H1 (cell line): ENCODE measurements around the gene CLMP. TPM values are rescaled to one million over a fixed set of nuclear protein-coding genes. Genes with fewer than 3 reads are reported as not detected.
"Not testable (repeated sequence)": the region's sequence is repeated elsewhere in the genome, so short reads cannot be mapped to it uniquely, and the experiment has no call there.

Experiments used
- CTCF ChIA-PET: fragments of 300-600 bp; sonication (Branson Sonifier 250); formaldehyde crosslinking; loops from one replicate; lab custom pipeline; 2021; ENCODE audit not compliant: partially characterized antibody; lab: Charles Lee
- POLR2A ChIA-PET: fragments of 300-600 bp; sonication (Branson Sonifier 250); formaldehyde crosslinking; loops from one replicate; lab custom pipeline; 2021; ENCODE audit warnings: inconsistent platforms; ENCODE audit not compliant: partially characterized antibody; lab: Charles Lee
- DNase-seq, 2 experiments: peaks; one replicate each; pipeline versions ENCODE4 v3.0.0 to v3.0.0-alpha.2; 2010 to 2022; ENCODE audit warnings: low spot score in 2 of 2, low read depth in 1 of 2, mixed read lengths in 1 of 2
- FAIRE-seq: peaks from 2 replicates; lab custom pipeline; 2011; peaks lifted over from hg19 to GRCh38; lab: Jason Lieb, UNC
- H2AFZ ChIP-seq: 2 replicates; pipeline ENCODE4 v1.8.1; 2012; ENCODE audit warnings: low read length, inconsistent platforms
- H2AK5ac ChIP-seq: 2 replicates; pipeline ENCODE4 v1.6.1; 2013; ENCODE audit warnings: low read depth, low read length
- H2BK120ac ChIP-seq: replicated peaks from 2 replicates; pipeline ENCODE3; 2013; ENCODE audit warnings: low read depth, low read length, inconsistent platforms
- H2BK12ac ChIP-seq: 2 replicates; pipeline ENCODE4 v1.6.1; 2013; ENCODE audit warnings: low read depth, low read length
- H2BK15ac ChIP-seq: 2 replicates; pipeline ENCODE4 v1.6.1; 2013; ENCODE audit warnings: low read length
- H2BK20ac ChIP-seq: 2 replicates; pipeline ENCODE4 v1.6.1; 2013; ENCODE audit warnings: low read length
- H2BK5ac ChIP-seq: 2 replicates; pipeline ENCODE4 v1.6.1; 2013; ENCODE audit warnings: low read depth, low read length
- H3K14ac ChIP-seq: 2 replicates; pipeline ENCODE4 v1.6.1; 2013; ENCODE audit warnings: inconsistent platforms; ENCODE audit not compliant: insufficient read length
- H3K18ac ChIP-seq: 2 replicates; pipeline ENCODE4 v1.6.1; 2013; ENCODE audit warnings: low read length; ENCODE audit errors: extremely low read depth
- H3K23ac ChIP-seq: 2 replicates; pipeline ENCODE4 v1.6.1; 2013; ENCODE audit warnings: inconsistent platforms; ENCODE audit not compliant: insufficient read length
- H3K23me2 ChIP-seq: 2 replicates; pipeline ENCODE4 v1.6.1; 2013; ENCODE audit warnings: low read depth, low read length
- H3K27ac ChIP-seq: 2 replicates; pipeline ENCODE4 v1.6.1; 2011; ENCODE audit warnings: low read depth, low read length, inconsistent platforms
- H3K27me3 ChIP-seq, 4 experiments: replicated peaks in 1 of 4; 1 replicate in 1 of 4; 2 replicates in 3 of 4; pipeline versions ENCODE4 v1.6.1 to v1.8.1; 2011 to 2013; ENCODE audit warnings: low read length in 3 of 4, mild to moderate bottlenecking in 3 of 4, inconsistent platforms in 2 of 4, mixed read lengths in 2 of 4, moderate library complexity in 1 of 4; ENCODE audit not compliant: control insufficient read depth in 3 of 4, insufficient read depth in 3 of 4; ENCODE audit errors: extremely low read depth in 1 of 4
- H3K36me3 ChIP-seq, 4 experiments: 2 replicates each; pipeline versions ENCODE4 v1.6.1 to v1.8.1; 2011 to 2013; ENCODE audit warnings: mild to moderate bottlenecking in 4 of 4, low read length in 3 of 4, moderate library complexity in 2 of 4, control low read depth in 1 of 4, inconsistent platforms in 1 of 4; ENCODE audit not compliant: insufficient read depth in 4 of 4, control insufficient read depth in 2 of 4
- H3K4ac ChIP-seq: replicated peaks from 2 replicates; pipeline ENCODE3; 2013; ENCODE audit warnings: low read length, low read depth, mixed read lengths, inconsistent platforms; ENCODE audit not compliant: insufficient read length
- H3K4me1 ChIP-seq, 4 experiments: replicated peaks in 1 of 4; 1 replicate in 1 of 4; 2 replicates in 3 of 4; pipeline versions ENCODE4 v1.6.1 to v1.8.1; 2011 to 2013; ENCODE audit warnings: low read length in 3 of 4, inconsistent platforms in 2 of 4, mixed read lengths in 1 of 4; ENCODE audit not compliant: insufficient read depth in 4 of 4, control insufficient read depth in 3 of 4
- H3K4me2 ChIP-seq, 2 experiments: 2 replicates each; pipeline versions ENCODE4 v1.6.1 to v1.8.1; 2011 to 2013; ENCODE audit warnings: low read depth in 2 of 2, low read length in 2 of 2, control low read depth in 1 of 2, inconsistent platforms in 1 of 2, mild to moderate bottlenecking in 1 of 2; ENCODE audit not compliant: insufficient read depth in 1 of 2
- H3K4me3 ChIP-seq, 4 experiments: fragments of 200-600, 300-600 bp in 1 of 4; sonication (generic), shearing (Covaris generic), sonication (Bioruptor Twin) in 1 of 4; 2 replicates each; pipeline versions ENCODE4 v1.5.1 to v1.8.1; 2011 to 2016; ENCODE audit warnings: low read length in 4 of 4, low read depth in 3 of 4, control low read depth in 2 of 4, inconsistent platforms in 2 of 4, mild to moderate bottlenecking in 2 of 4, mixed read lengths in 1 of 4, moderate library complexity in 1 of 4; ENCODE audit not compliant: insufficient read depth in 2 of 4; ENCODE audit errors: extremely low read depth in 1 of 4
- H3K56ac ChIP-seq: replicated peaks from 2 replicates; pipeline ENCODE3; 2013; ENCODE audit warnings: low read depth, mild to moderate bottlenecking, mixed read lengths, low read length, inconsistent platforms; ENCODE audit not compliant: insufficient read length
- H3K79me1 ChIP-seq: 2 replicates; pipeline ENCODE4 v1.6.1; 2013; ENCODE audit warnings: low read depth, low read length, control low read depth
- H3K79me2 ChIP-seq, 2 experiments: 2 replicates each; pipeline versions ENCODE4 v1.6.1 to v1.8.1; 2012 to 2013; ENCODE audit warnings: low read length in 2 of 2, mild to moderate bottlenecking in 2 of 2, inconsistent platforms in 1 of 2; ENCODE audit not compliant: insufficient read depth in 2 of 2, control insufficient read depth in 1 of 2
- H3K9ac ChIP-seq, 4 experiments: replicated peaks in 1 of 4; 1 replicate in 1 of 4; 2 replicates in 3 of 4; pipeline versions ENCODE4 v1.6.1 to v1.8.1; 2011 to 2013; ENCODE audit warnings: low read depth in 3 of 4, low read length in 3 of 4, control low read depth in 2 of 4, mild to moderate bottlenecking in 2 of 4, moderate library complexity in 2 of 4, inconsistent platforms in 1 of 4; ENCODE audit errors: extremely low read depth in 1 of 4
- H3K9me3 ChIP-seq, 2 experiments: 2 replicates each; pipeline versions ENCODE4 v1.6.1 to v1.8.1; 2012 to 2013; ENCODE audit warnings: mild to moderate bottlenecking in 2 of 2, moderate library complexity in 2 of 2, control low read depth in 1 of 2, inconsistent platforms in 1 of 2, low read depth in 1 of 2, low read length in 1 of 2, mixed read lengths in 1 of 2; ENCODE audit not compliant: insufficient read depth in 2 of 2
- H4K20me1 ChIP-seq, 2 experiments: replicated peaks in 1 of 2; 2 replicates each; pipeline versions ENCODE3 to v1.8.1; 2011 to 2013; ENCODE audit warnings: inconsistent platforms in 2 of 2, low read length in 2 of 2, mild to moderate bottlenecking in 1 of 2; ENCODE audit not compliant: insufficient read depth in 2 of 2, control insufficient read depth in 1 of 2
- H4K5ac ChIP-seq: 2 replicates; pipeline ENCODE4 v1.6.1; 2013; ENCODE audit warnings: low read length, low read depth, mixed read lengths, inconsistent platforms; ENCODE audit not compliant: insufficient read length
- H4K8ac ChIP-seq: 2 replicates; pipeline ENCODE4 v1.8.0; 2013; ENCODE audit warnings: mild to moderate bottlenecking, moderate library complexity, low read length, inconsistent platforms; ENCODE audit not compliant: insufficient read depth; ENCODE audit errors: extremely low read depth
- H4K91ac ChIP-seq: replicated peaks from 2 replicates; pipeline ENCODE3; 2013; ENCODE audit warnings: low read length, mixed read lengths, inconsistent platforms; ENCODE audit not compliant: insufficient read length
- EZH2 ChIP-seq: fragments of 200-600 bp; sonication (generic); IDR thresholded peaks from 2 replicates; pipeline ENCODE4 v1.7.1; 2012; ENCODE audit warnings: low read depth, mild to moderate bottlenecking, moderate library complexity, low read length, inconsistent platforms; ENCODE audit not compliant: severe bottlenecking
- KDM1A ChIP-seq: fragments of 200-600, 300-600 bp; sonication (generic); IDR thresholded peaks from 2 replicates; pipeline ENCODE4 v1.7.1; 2016; ENCODE audit warnings: mild to moderate bottlenecking, low read length, borderline replicate concordance
- RXRA ChIP-seq: IDR thresholded peaks from 2 replicates; pipeline ENCODE4 v1.6.1; 2011; ENCODE audit warnings: low read depth, mild to moderate bottlenecking, low read length, moderate library complexity; ENCODE audit not compliant: insufficient read depth
- SP2 ChIP-seq: IDR thresholded peaks from 2 replicates; pipeline ENCODE4 v1.6.1; 2012; ENCODE audit warnings: mild to moderate bottlenecking, low read length, inconsistent platforms
- ZNF274 ChIP-seq: IDR thresholded peaks from 2 replicates; pipeline ENCODE4 v1.7.0; 2012; ENCODE audit warnings: low read length, borderline replicate concordance; ENCODE audit errors: extremely low read depth
- WGBS, 2 experiments: shearing (Covaris generic) in 1 of 2; methylation state at CpG; one replicate each; pipeline versions ENCODE4 v1.1.6 to v1.1.7; 2013 to 2015; ENCODE audit warnings: low lambda C conversion rate in 2 of 2, mixed read lengths in 2 of 2, inconsistent platforms in 1 of 2, low coverage in 1 of 2, missing lambda C conversion rate in 1 of 2; ENCODE audit not compliant: insufficient replicate concordance in 2 of 2, insufficient coverage in 1 of 2, insufficient read length in 1 of 2; ENCODE audit errors: extremely low coverage in 1 of 2, missing lambda C conversion rate in 1 of 2; 5-methylcytosine and 5-hydroxymethylcytosine counted together
- polyA plus RNA-seq, 7 experiments: library from polyadenylated mRNA; depleted of rRNA in 3 of 7; stranded (reverse) in 5 of 7; unstranded in 2 of 7; fragments of >200 nt in 5 of 7; fragments of 200-250 nt in 2 of 7; gene quantifications; 1 replicate in 5 of 7; 2 replicates in 1 of 7; 4 replicates in 1 of 7; pipeline versions ENCODE4 v1.2.1 to v1.2.3, GENCODE V29; 2011 to 2013; ENCODE audit warnings: missing spikeins in 2 of 7, mixed read lengths in 2 of 7
- total RNA-seq: library from RNA; stranded (reverse); fragmentation: NEBNext Ultra II Directional; extraction: Animal tissue kit (Norgen Biotek cat#: 25700); gene quantifications from 2 replicates; pipeline ENCODE4 v1.2.1, GENCODE V29; 2021

CLMP gene
- total and polyA plus RNA-seq, 2 of the 8 experiments (the other 6 are each of a cell fraction or from before 2014, with no cell fraction given), result 9.9 to 24.1 TPM

GRCh38 chr11:123091506-123091905 is 103.5 kb downstream of the CLMP start (continued):
- TF ChIP-seq ZNF274 (no peak), RXRA (no peak), SP2 (no peak), KDM1A (no peak), EZH2 (no peak)

GRCh38 chr11:123090168-123090567 is 104.9 kb downstream of the CLMP start:
- not testable (repeated sequence) for H2AK5ac ChIP-seq, H3K4ac ChIP-seq, H4K91ac ChIP-seq, H3K56ac ChIP-seq, H3K27me3 ChIP-seq, H2BK12ac ChIP-seq, H3K23me2 ChIP-seq, H2BK20ac ChIP-seq, H3K79me1 ChIP-seq, H4K8ac ChIP-seq, H3K9me3 ChIP-seq, H3K27ac ChIP-seq, H3K4me1 ChIP-seq, H3K23ac ChIP-seq, H3K14ac ChIP-seq, H3K79me2 ChIP-seq, H2BK120ac ChIP-seq, H3K4me3 ChIP-seq, DNase-seq, H3K4me2 ChIP-seq, H4K20me1 ChIP-seq, FAIRE-seq, H3K18ac ChIP-seq, H4K5ac ChIP-seq, H3K36me3 ChIP-seq, H2BK5ac ChIP-seq, H3K9ac ChIP-seq, H2AFZ ChIP-seq, H2BK15ac ChIP-seq
- 95% methylated on average over 8 of the region's 8 CpGs; no CpG with 5 or more reads in 1 of the 2 experiments for WGBS, 2 experiments
- ChIA-PET POLR2A (interaction anchor here (1.5 kb wide), 1 partner anchor 13 kb away, joined by 3 read pairs; no protein-coding TSS in a partner anchor), CTCF (interaction anchor here (0.6 to 1.9 kb wide), 5 partner anchors 13 to 67 kb away, joined by 3 to 4 read pairs (median 3); no protein-coding TSS in a partner anchor)
